Hippocampal formation (tissue), 2 donors: Measurements from ENCODE around the gene NCMAP.

Source experiments
- DNase-seq, 2 donors: peaks; one replicate each; lab custom pipeline; 2025; lab: John Stamatoyannopoulos, UW

Gene NCMAP

GRCh38 chr1:24570265-24571125 lies 14.6 kb downstream of the NCMAP start:
- DNase-seq: no peak

GRCh38 chr1:24572301-24572700 lies 16.4 kb downstream of the NCMAP start:
- DNase-seq: no peak

- DNase-seq: peak in 1 of 2 donors; percentile 35
Observed at GRCh38 chr1:24575905-24576587, 20.2 kb downstream of the NCMAP start.

GRCh38 chr1:24578846-24579245 lies 23.0 kb downstream of the NCMAP start:
- DNase-seq: no peak

GRCh38 chr1:24580756-24581155 lies 24.9 kb downstream of the NCMAP start:
- no peak for DNase-seq

- DNase-seq: no peak
Observed at GRCh38 chr1:24584171-24584647, 28.3 kb downstream of the NCMAP start.

- no peak for DNase-seq
Observed at GRCh38 chr1:24586119-24586518, 30.2 kb downstream of the NCMAP start.

GRCh38 chr1:24586970-24587820 lies 31.3 kb downstream of the NCMAP start:
- DNase-seq: peak; percentile 5 to 19

GRCh38 chr1:24588573-24588972 lies 32.7 kb downstream of the NCMAP start:
- no peak for DNase-seq

GRCh38 chr1:24589200-24589599 lies 33.3 kb downstream of the NCMAP start:
- no peak for DNase-seq

- DNase-seq: no peak
Observed at GRCh38 chr1:24591781-24592180, 35.9 kb downstream of the NCMAP start.

- DNase-seq: no peak
Observed at GRCh38 chr1:24594328-24594598, 38.4 kb downstream of the NCMAP start.

GRCh38 chr1:24596401-24596880 lies 40.6 kb downstream of the NCMAP start:
- DNase-seq: no peak

- DNase-seq: no peak
Observed at GRCh38 chr1:24599265-24599664, 43.4 kb downstream of the NCMAP start.

- DNase-seq: no peak
Observed at GRCh38 chr1:24600551-24600950, 44.7 kb downstream of the NCMAP start.

- DNase-seq: no peak
Observed at GRCh38 chr1:24605534-24606295, 49.8 kb downstream of the NCMAP start.

- DNase-seq: no peak
Observed at GRCh38 chr1:24606296-24606605, 50.4 kb downstream of the NCMAP start.

- DNase-seq: no peak
Observed at GRCh38 chr1:24606621-24607020, 50.7 kb downstream of the NCMAP start.

- DNase-seq: no peak
Observed at GRCh38 chr1:24609949-24610517, 54.1 kb downstream of the NCMAP start.

GRCh38 chr1:24619376-24619775 lies 63.5 kb downstream of the NCMAP start:
- peak; percentile 51 to 76 for DNase-seq

- DNase-seq: no peak
Observed at GRCh38 chr1:24620678-24621077, 64.8 kb downstream of the NCMAP start.
